SK-N-SH treated with all-trans-retinoic acid at 6 μM for 48 hours (cell line): ENCODE measurements around the gene BIRC7.

Experiments
- ATAC-seq: fragments of 200-7000 bp; cut with Tn5 transposase; 3 replicates; pipeline ENCODE4 v1.9.1; 2020; ENCODE audit warnings: mild to moderate bottlenecking, moderate library complexity
- ARNTL ChIP-seq: fragments of 450-650 bp; formaldehyde crosslinking; IDR thresholded peaks from 2 replicates; pipeline ENCODE4 v1.5.0; 2020; ENCODE audit warnings: low read depth, mild to moderate bottlenecking, moderate library complexity, borderline replicate concordance
- BACH2 ChIP-seq: fragments of 250-450 bp; sonication (Bioruptor Pico); IDR thresholded peaks from 2 replicates; pipeline ENCODE4 v1.9.0; 2021; ENCODE audit warnings: mild to moderate bottlenecking, borderline replicate concordance
- CREB5 ChIP-seq: fragments of 250-450 bp; sonication (Bioruptor Pico); IDR thresholded peaks from 2 replicates; pipeline ENCODE4 v1.5.1; 2020; ENCODE audit warnings: low read depth, mild to moderate bottlenecking, moderate library complexity
- CSDC2 ChIP-seq: fragments of 250-450 bp; sonication (Bioruptor Pico); IDR thresholded peaks from 2 replicates; pipeline ENCODE4 v1.5.0; 2020; ENCODE audit warnings: mild to moderate bottlenecking, moderate library complexity
- CSRNP3 ChIP-seq: fragments of 250-450 bp; sonication (Bioruptor Pico); IDR thresholded peaks from 2 replicates; pipeline ENCODE4 v1.5.1; 2021; ENCODE audit warnings: mild to moderate bottlenecking, moderate library complexity
- ESRRG ChIP-seq: fragments of 250-450 bp; sonication (Bioruptor Pico); IDR thresholded peaks from 2 replicates; pipeline ENCODE4 v1.6.1; 2021; ENCODE audit warnings: mild to moderate bottlenecking
- GLIS3 ChIP-seq: fragments of 250-450 bp; sonication (Bioruptor Pico); IDR thresholded peaks from 2 replicates; pipeline ENCODE4 v1.5.0; 2020; ENCODE audit warnings: mild to moderate bottlenecking, moderate library complexity
- ISL1 ChIP-seq: fragments of 250-450 bp; sonication (Bioruptor Pico); IDR thresholded peaks from 2 replicates; pipeline ENCODE4 v2.1.2; 2022; ENCODE audit warnings: mild to moderate bottlenecking, moderate library complexity
- OSR1 ChIP-seq: fragments of 250-450 bp; sonication (Bioruptor Pico); IDR thresholded peaks from 2 replicates; pipeline ENCODE4 v1.8.0; 2022; ENCODE audit warnings: moderate library complexity, mild to moderate bottlenecking, inconsistent platforms
- PATZ1 ChIP-seq: fragments of 250-450 bp; sonication (Bioruptor Pico); IDR thresholded peaks from 2 replicates; pipeline ENCODE4 v1.8.0; 2020; ENCODE audit warnings: mild to moderate bottlenecking, moderate library complexity, borderline replicate concordance
- POU6F1 ChIP-seq: fragments of 250-450 bp; sonication (Bioruptor Pico); IDR thresholded peaks from 2 replicates; pipeline ENCODE4 v1.8.0; 2021; ENCODE audit warnings: low read depth, mild to moderate bottlenecking, moderate library complexity, borderline replicate concordance
- PPARA ChIP-seq: fragments of 250-450 bp; sonication (Bioruptor Pico); IDR thresholded peaks from 2 replicates; pipeline ENCODE4 v1.5.0; 2020; ENCODE audit warnings: mild to moderate bottlenecking, borderline replicate concordance
- RARB ChIP-seq: fragments of 250-450 bp; sonication (Bioruptor Pico); IDR thresholded peaks from 2 replicates; pipeline ENCODE4 v1.8.0; 2021; ENCODE audit warnings: mild to moderate bottlenecking, moderate library complexity
- SNAI2 ChIP-seq: fragments of 250-450 bp; sonication (Bioruptor Pico); IDR thresholded peaks from 2 replicates; pipeline ENCODE4 v1.5.0; 2020; ENCODE audit warnings: mild to moderate bottlenecking, moderate library complexity
- TCF4 ChIP-seq: fragments of 250-450 bp; sonication (Bioruptor Pico); IDR thresholded peaks from 2 replicates; pipeline ENCODE4 v1.8.0; 2021; ENCODE audit warnings: mild to moderate bottlenecking, moderate library complexity, borderline replicate concordance
- ZC3H10 ChIP-seq: fragments of 250-450 bp; sonication (Bioruptor Pico); IDR thresholded peaks from 2 replicates; pipeline ENCODE4 v1.5.1; 2021; ENCODE audit warnings: mild to moderate bottlenecking, moderate library complexity
- ZFP3 ChIP-seq: fragments of 250-450 bp; sonication (Bioruptor Pico); IDR thresholded peaks from 2 replicates; pipeline ENCODE4 v1.5.0; 2020; ENCODE audit warnings: mild to moderate bottlenecking, moderate library complexity
- ZFP30 ChIP-seq: fragments of 450-650 bp; formaldehyde crosslinking; IDR thresholded peaks from 2 replicates; pipeline ENCODE4 v1.5.0; 2022; ENCODE audit warnings: mild to moderate bottlenecking, moderate library complexity
- ZNF565 ChIP-seq: fragments of 450-650 bp; formaldehyde crosslinking; conservative IDR thresholded peaks from 2 replicates; pipeline ENCODE4 v1.5.0; 2020; ENCODE audit warnings: low read depth, mild to moderate bottlenecking, moderate library complexity
- ZNF70 ChIP-seq: fragments of 450-650 bp; formaldehyde crosslinking; IDR thresholded peaks from 2 replicates; pipeline ENCODE4 v1.5.0; 2020; ENCODE audit warnings: mild to moderate bottlenecking, moderate library complexity
- ZNF8 ChIP-seq: fragments of 450-650 bp; formaldehyde crosslinking; IDR thresholded peaks from 2 replicates; pipeline ENCODE4 v1.5.0; 2020; ENCODE audit warnings: mild to moderate bottlenecking, moderate library complexity

BIRC7 gene

GRCh38 chr20:63217706-63218105 lies 18.0 kb upstream of the BIRC7 start:
- no peak for ATAC-seq
- no peak for TF ChIP-seq ARNTL
- TF ChIP-seq POU6F1: no peak
- TF ChIP-seq ZNF70 (CRISPR knock-in tag): no peak
- no peak for TF ChIP-seq ZNF8 (CRISPR knock-in tag)
- TF ChIP-seq ZFP30 (CRISPR knock-in tag): no peak
- TF ChIP-seq RARB (CRISPR knock-in tag): no peak
- no peak for TF ChIP-seq OSR1
- no peak for TF ChIP-seq ZFP3 (CRISPR knock-in tag)
- TF ChIP-seq PPARA: no peak

- no peak for ATAC-seq
- no peak for TF ChIP-seq ESRRG (CRISPR knock-in tag)
- no peak for TF ChIP-seq ZFP30 (CRISPR knock-in tag)
- no peak for TF ChIP-seq ZFP3 (CRISPR knock-in tag)
Measured at GRCh38 chr20:63218701-63219446, 16.8 kb upstream of the BIRC7 start.

GRCh38 chr20:63219447-63219821 lies 16.3 kb upstream of the BIRC7 start:
- ATAC-seq: no peak
- TF ChIP-seq CREB5 (CRISPR knock-in tag) (no peak), ZFP30 (CRISPR knock-in tag) (no peak), BACH2 (no peak), GLIS3 (no peak), ESRRG (CRISPR knock-in tag) (no peak), RARB (CRISPR knock-in tag) (no peak), CSRNP3 (CRISPR knock-in tag) (no peak), SNAI2 (CRISPR knock-in tag) (no peak), ISL1 (CRISPR knock-in tag) (no peak), ZNF70 (CRISPR knock-in tag) (no peak), OSR1 (no peak), ZC3H10 (CRISPR knock-in tag) (no peak), ZFP3 (CRISPR knock-in tag) (no peak), ZNF565 (CRISPR knock-in tag) (no peak)

GRCh38 chr20:63219866-63220521 lies 15.7 kb upstream of the BIRC7 start:
- TF ChIP-seq PPARA (no peak), BACH2 (no peak), PATZ1 (no peak), SNAI2 (CRISPR knock-in tag) (no peak), ESRRG (CRISPR knock-in tag) (no peak), CSRNP3 (CRISPR knock-in tag) (no peak), GLIS3 (no peak), ZNF565 (CRISPR knock-in tag) (no peak), TCF4 (CRISPR knock-in tag) (no peak), OSR1 (no peak), ZNF70 (CRISPR knock-in tag) (no peak), ZNF8 (CRISPR knock-in tag) (no peak), ZC3H10 (CRISPR knock-in tag) (no peak), CSDC2 (CRISPR knock-in tag) (no peak), POU6F1 (no peak), RARB (CRISPR knock-in tag) (no peak), ZFP30 (CRISPR knock-in tag) (no peak), ZFP3 (CRISPR knock-in tag) (no peak)
- TF ChIP-seq, all 23 proteins: peak for 0
- no peak for ATAC-seq
